ENCODE measurements around the gene B3GNT5.
"Not testable (repeated sequence)": the region's sequence is repeated elsewhere in the genome, so short reads cannot be mapped to it uniquely, and the experiment has no call there.

Gene B3GNT5

DNA sequence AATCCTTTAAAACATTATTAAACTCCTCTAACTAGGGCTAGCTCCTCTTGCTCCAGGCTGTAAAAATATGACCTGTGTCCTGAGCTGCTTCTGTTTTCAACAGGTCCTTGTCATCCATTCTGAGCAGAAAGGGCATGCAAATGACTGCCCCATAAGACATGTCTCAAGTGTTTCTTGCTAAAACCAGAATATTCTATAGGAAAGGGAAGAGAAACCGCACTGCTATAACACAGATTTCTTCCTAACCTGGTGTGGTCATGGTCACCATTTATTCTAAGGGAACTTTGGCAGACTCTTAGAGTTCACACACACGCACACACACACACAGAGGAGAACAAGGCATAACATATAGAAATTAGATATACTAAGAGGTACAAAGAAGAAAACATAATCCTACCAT lies 34.2 kb upstream of the B3GNT5 start:
- Histone ChIP-seq H3K36me3 (replicated peaks) (no peaks in the 10 kb centered on the region), H3K4me1 (peaks cover 6% of the 10 kb centered on the region), H3K9me3 (no peaks in the 10 kb centered on the region), H3K27me3 (ENCODE audit: low read depth) (peaks cover 3% of the 10 kb centered on the region; the same call in 1 of the 2 replicates), H3K4me3 (no peak overlapping the region)
- no peak for DNase-seq (ENCODE audit: low spot score in 2 of 2)
- in situ Hi-C loops (cut with MboI; ENCODE audit: low sequenced_read_pairs), result no loop called here

DNA sequence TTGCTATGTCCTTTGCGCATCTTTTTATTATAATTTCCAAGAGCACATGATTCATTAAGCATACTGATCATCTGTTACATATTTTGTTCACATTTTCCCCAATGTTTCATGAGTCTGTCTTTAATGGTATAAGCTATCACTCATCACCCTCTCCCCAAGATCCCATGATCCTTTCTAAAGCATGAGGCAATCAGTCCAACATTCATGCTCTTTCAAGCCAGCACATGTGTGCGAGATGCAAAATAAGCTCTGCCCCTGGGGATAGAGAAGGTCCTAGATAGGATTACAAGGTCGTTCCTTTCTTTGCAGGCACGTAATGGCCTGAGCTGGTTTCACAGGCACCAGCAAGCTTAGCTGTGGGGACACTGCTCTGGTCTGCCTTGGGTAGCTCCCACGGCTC lies 32.2 kb upstream of the B3GNT5 start:
- H3K4me3 ChIP-seq, result no peak overlapping the region
- H3K36me3 ChIP-seq (replicated peaks), result no peaks in the 10 kb centered on the region
- DNase-seq (ENCODE audit: low spot score in 2 of 2), result peak in 1 of 2 experiments; percentile 18
- no peaks in the 10 kb centered on the region for H3K9me3 ChIP-seq
- peaks cover 6% of the 10 kb centered on the region for H3K4me1 ChIP-seq
- in situ Hi-C loops (cut with MboI; ENCODE audit: low sequenced_read_pairs), result no loop called here
- no peaks in the 10 kb centered on the region for H3K27me3 ChIP-seq (ENCODE audit: low read depth)

GRCh38 chr3:183222631-183223235 lies 30.3 kb upstream of the B3GNT5 start:
- DNase-seq (ENCODE audit: low spot score in 2 of 2), result no peak
- H3K36me3 ChIP-seq (replicated peaks), result no peaks in the 10 kb centered on the region
- peaks cover 6% of the 10 kb centered on the region for H3K4me1 ChIP-seq
- no peak overlapping the region for H3K4me3 ChIP-seq
- H3K9me3 ChIP-seq, result no peaks in the 10 kb centered on the region
- in situ Hi-C loops (cut with MboI; ENCODE audit: low sequenced_read_pairs), result no loop called here
- H3K27me3 ChIP-seq (ENCODE audit: low read depth), result no peaks in the 10 kb centered on the region

DNA sequence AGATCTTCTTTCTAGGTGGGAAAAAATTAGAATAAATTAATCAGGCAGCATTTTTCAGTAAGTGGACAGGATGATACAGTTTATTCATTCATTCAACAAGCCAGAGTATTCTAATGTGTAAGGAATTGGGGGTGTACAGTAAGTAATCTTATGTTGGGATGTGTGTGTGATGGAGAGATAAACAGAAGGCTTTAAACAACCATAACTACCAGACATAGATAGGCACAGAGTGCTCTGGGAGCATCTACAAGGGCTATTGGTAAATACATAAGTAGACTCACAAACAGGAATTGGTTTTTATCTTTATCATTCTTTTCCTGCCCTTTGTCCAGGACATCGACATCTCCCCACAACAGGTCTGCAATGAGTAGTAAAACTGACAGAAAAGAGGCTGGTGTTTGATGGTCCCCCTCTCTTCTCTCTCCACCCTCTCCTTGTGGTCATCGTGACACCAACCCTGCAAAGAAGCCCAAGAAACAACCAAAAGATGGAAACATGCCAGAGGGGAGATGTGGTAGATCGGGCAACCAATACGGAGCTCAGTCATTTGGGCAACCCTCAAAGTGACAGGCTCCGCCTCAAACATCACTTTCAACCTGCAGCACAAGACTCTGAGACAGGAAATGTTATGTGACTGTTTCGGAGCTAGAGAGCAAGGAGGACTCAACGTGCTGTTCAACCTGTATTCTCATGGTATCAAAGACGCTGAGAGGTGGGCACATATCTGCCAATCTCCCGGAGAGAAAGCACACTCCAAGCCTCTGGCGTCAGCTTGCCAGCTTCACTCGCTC lies 28.7 kb upstream of the B3GNT5 start:
- no peak for DNase-seq (ENCODE audit: low spot score in 2 of 2)
- Histone ChIP-seq H3K4me3 (no peak overlapping the region), H3K27me3 (ENCODE audit: low read depth) (no peaks in the 10 kb centered on the region), H3K9me3 (no peaks in the 10 kb centered on the region), H3K4me1 (peaks cover 6% of the 10 kb centered on the region), H3K36me3 (replicated peaks) (no peaks in the 10 kb centered on the region)
- in situ Hi-C loops (cut with MboI; ENCODE audit: low sequenced_read_pairs), result no loop called here

GRCh38 chr3:183226333-183226890 lies 26.6 kb upstream of the B3GNT5 start:
- no peaks in the 10 kb centered on the region; the same call in 1 of the 2 replicates for H3K4me1 ChIP-seq
- no peaks in the 10 kb centered on the region for H3K36me3 ChIP-seq (replicated peaks)
- H3K9me3 ChIP-seq, result no peaks in the 10 kb centered on the region
- no peak for DNase-seq (ENCODE audit: low spot score in 2 of 2)
- H3K4me3 ChIP-seq, result no peak overlapping the region
- in situ Hi-C loops (cut with MboI; ENCODE audit: low sequenced_read_pairs), result no loop called here
- no peaks in the 10 kb centered on the region for H3K27me3 ChIP-seq (ENCODE audit: low read depth)

- no peaks in the 10 kb centered on the region; the same call in 1 of the 2 replicates for H3K4me1 ChIP-seq
- no peak overlapping the region for H3K4me3 ChIP-seq
- DNase-seq (ENCODE audit: low spot score in 2 of 2), result no peak
- no peaks in the 10 kb centered on the region for H3K27me3 ChIP-seq (ENCODE audit: low read depth)
- no peaks in the 10 kb centered on the region for H3K36me3 ChIP-seq (replicated peaks)
- H3K9me3 ChIP-seq, result no peaks in the 10 kb centered on the region
- in situ Hi-C loops (cut with MboI; ENCODE audit: low sequenced_read_pairs), result no loop called here
Observed at GRCh38 chr3:183227586-183227985, 25.5 kb upstream of the B3GNT5 start.

DNA sequence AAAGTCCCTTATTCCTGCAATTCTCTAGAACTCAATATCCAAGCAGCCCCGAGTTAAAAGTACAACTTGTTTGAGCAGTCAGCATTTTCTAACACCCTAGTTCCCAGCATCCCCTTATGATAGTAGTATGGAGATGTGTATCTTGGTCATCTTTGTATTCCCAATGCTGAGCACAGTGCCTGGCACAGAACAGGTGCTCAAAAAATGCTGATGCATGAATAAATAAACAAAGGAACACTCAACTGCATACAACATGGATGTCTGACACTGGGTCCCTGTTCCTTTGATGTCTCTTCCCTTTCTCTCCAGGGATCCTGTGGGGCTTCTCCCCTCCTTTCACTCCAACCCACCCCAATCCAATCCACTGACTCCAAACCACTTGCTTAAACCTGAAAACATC lies 23.9 kb upstream of the B3GNT5 start:
- Histone ChIP-seq H3K4me1 (no peaks in the 10 kb centered on the region; the same call in 1 of the 2 replicates), H3K9me3 (no peaks in the 10 kb centered on the region), H3K27me3 (ENCODE audit: low read depth) (no peaks in the 10 kb centered on the region), H3K36me3 (replicated peaks) (no peaks in the 10 kb centered on the region), H3K4me3 (no peak overlapping the region)
- DNase-seq (ENCODE audit: low spot score in 2 of 2), result no peak
- in situ Hi-C loops (cut with MboI; ENCODE audit: low sequenced_read_pairs), result no loop called here

- H3K9me3 ChIP-seq; H3K4me1 ChIP-seq; H3K27me3 ChIP-seq (ENCODE audit: low read depth); H3K36me3 ChIP-seq (replicated peaks); H3K4me3 ChIP-seq; DNase-seq (ENCODE audit: low spot score in 2 of 2); in situ Hi-C loops (cut with MboI; ENCODE audit: low sequenced_read_pairs): not testable (repeated sequence)
Observed at GRCh38 chr3:183230251-183230650, 22.8 kb upstream of the B3GNT5 start.

DNA sequence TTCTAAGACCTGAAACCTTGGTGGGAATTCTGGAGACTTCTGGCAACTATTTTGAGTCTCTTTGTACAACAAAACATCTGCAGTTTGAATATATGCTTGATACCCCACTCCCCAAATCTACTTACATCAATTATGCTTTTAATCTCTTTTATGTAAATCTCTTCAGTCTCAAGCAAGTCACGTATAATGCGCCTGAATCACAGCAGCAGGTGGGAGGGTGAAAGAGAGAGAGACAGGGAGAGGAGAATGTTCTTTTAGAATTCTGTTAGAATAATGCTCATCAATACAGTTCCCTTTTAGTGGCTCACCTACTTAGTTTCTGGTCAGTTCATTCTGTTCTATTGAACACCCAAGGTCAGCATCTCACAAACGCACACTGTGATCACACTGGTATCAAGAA lies 22.2 kb upstream of the B3GNT5 start:
- Histone ChIP-seq H3K9me3 (no peaks in the 10 kb centered on the region), H3K4me1 (no peaks in the 10 kb centered on the region; the same call in 1 of the 2 replicates), H3K4me3 (no peak overlapping the region), H3K36me3 (replicated peaks) (no peaks in the 10 kb centered on the region), H3K27me3 (ENCODE audit: low read depth) (no peaks in the 10 kb centered on the region)
- in situ Hi-C loops (cut with MboI; ENCODE audit: low sequenced_read_pairs), result no loop called here
- no peak for DNase-seq (ENCODE audit: low spot score in 2 of 2)

GRCh38 chr3:183233966-183234365 lies 19.1 kb upstream of the B3GNT5 start:
- in situ Hi-C loops (cut with MboI; ENCODE audit: low sequenced_read_pairs), result no loop called here
- H3K4me1 ChIP-seq, result no peaks in the 10 kb centered on the region; the same call in 1 of the 2 replicates
- no peaks in the 10 kb centered on the region for H3K27me3 ChIP-seq (ENCODE audit: low read depth)
- H3K4me3 ChIP-seq, result no peak overlapping the region
- DNase-seq (ENCODE audit: low spot score in 2 of 2), result no peak
- no peaks in the 10 kb centered on the region for H3K9me3 ChIP-seq
- no peaks in the 10 kb centered on the region for H3K36me3 ChIP-seq (replicated peaks)

DNA sequence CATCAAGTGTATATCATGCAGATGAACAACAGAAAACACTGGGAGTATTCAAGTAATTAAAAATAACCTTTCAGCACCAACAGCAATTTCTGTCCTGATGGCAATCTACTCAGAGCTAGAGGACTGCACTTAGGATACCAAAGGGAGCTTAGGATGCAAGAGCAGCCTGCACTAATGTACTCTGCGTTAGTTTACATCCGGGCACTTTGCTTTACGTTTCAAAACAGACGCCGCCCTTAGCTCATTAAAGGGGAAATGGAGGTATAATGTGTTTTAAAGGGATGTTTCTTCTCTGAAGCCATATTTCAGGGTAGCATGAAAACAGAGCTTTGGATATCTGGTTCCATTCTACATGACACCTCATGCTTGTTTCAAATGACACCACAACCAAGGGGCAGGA lies 14.0 kb upstream of the B3GNT5 start:
- DNase-seq (ENCODE audit: low spot score in 2 of 2), result no peak
- in situ Hi-C loops (cut with MboI; ENCODE audit: low sequenced_read_pairs), result no loop called here
- Histone ChIP-seq H3K9me3 (peaks cover 14% of the 10 kb centered on the region), H3K36me3 (replicated peaks) (no peaks in the 10 kb centered on the region), H3K4me3 (no peak overlapping the region), H3K4me1 (no peaks in the 10 kb centered on the region), H3K27me3 (ENCODE audit: low read depth) (no peaks in the 10 kb centered on the region)

DNA sequence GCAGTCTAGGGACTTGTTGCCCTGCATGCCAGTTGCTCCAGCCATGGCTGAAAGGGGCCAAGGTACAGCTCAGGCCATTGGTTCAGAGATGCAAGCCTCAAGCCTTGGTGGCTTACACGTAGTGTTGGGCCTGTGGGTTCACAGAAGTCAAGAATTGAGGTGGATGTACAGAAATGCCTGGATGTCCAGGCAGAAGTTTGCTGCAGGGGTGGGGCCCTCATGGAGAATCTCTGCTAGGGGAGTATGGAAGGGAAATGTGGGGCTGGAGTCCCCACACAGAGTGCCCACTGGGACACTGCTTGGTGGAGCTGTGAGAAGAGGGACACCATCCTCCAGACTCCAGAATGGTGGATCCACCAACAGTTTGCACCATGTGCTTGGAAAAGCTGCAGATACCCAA lies 10.6 kb upstream of the B3GNT5 start:
- Histone ChIP-seq H3K4me3 (no peak overlapping the region), H3K27me3 (ENCODE audit: low read depth) (no peaks in the 10 kb centered on the region), H3K9me3 (peaks cover 14% of the 10 kb centered on the region), H3K36me3 (replicated peaks) (no peaks in the 10 kb centered on the region), H3K4me1 (no peaks in the 10 kb centered on the region)
- no peak for DNase-seq (ENCODE audit: low spot score in 2 of 2)
- in situ Hi-C loops (cut with MboI; ENCODE audit: low sequenced_read_pairs), result no loop called here

DNA sequence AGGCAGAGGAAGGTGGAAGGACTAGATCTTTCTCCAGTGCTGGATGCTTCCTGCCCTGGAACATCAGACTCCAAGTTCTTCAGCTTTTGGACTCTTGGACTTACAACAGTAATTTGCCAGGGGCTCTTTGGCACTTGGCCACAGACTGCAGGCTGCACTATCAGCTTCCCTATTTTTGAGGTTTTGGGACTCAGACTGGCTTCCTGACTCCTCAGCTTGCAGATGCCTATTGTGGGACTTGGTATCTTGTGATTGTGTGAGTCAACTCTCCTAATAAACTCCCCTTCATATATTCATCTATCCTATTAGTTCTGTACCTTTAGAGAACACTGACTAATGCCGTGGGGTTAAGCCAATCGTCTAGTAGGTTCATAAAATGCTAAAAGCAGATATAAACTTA lies 8.8 kb upstream of the B3GNT5 start:
- no peaks in the 10 kb centered on the region for H3K27me3 ChIP-seq (ENCODE audit: low read depth)

DNA sequence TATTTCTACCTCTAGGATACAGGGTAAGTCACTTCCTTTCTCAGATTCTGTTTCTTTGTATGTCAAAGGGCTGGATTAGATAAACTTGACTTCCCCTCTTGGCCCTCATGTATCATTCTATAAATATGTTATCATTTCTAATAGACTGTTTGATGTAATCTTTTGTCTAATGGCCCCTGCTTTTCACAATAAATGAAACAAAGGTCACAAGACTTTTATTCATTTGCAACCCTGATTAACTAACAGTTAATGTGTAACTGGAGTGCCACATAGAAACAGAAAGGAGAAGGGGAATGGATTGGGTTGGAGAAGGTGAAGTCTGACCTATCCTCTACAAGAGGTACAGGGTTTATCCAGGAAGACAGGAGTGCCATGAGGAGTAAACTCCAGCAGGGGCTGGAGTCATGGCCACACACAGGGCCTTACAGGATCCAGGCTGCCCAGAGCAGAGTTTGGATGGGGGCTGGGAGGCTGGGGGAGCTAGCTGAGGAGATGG lies 8.0 kb upstream of the B3GNT5 start:
- in situ Hi-C loops (cut with MboI; ENCODE audit: low sequenced_read_pairs), result no loop called here
- H3K4me1 ChIP-seq, result no peaks in the 10 kb centered on the region
- no peak for DNase-seq (ENCODE audit: low spot score in 2 of 2)
- H3K27me3 ChIP-seq (ENCODE audit: low read depth), result no peaks in the 10 kb centered on the region
- H3K36me3 ChIP-seq (replicated peaks), result no peaks in the 10 kb centered on the region
- no peak overlapping the region for H3K4me3 ChIP-seq
- peaks cover 14% of the 10 kb centered on the region for H3K9me3 ChIP-seq

More for the DNA sequence above, 8.8 kb upstream of the B3GNT5 start:
- Histone ChIP-seq H3K9me3 (peaks cover 14% of the 10 kb centered on the region), H3K4me3 (no peak overlapping the region), H3K4me1 (no peaks in the 10 kb centered on the region), H3K36me3 (replicated peaks) (no peaks in the 10 kb centered on the region)
- in situ Hi-C loops (cut with MboI; ENCODE audit: low sequenced_read_pairs), result no loop called here
- no peak for DNase-seq (ENCODE audit: low spot score in 2 of 2)
